ENCODE measurements around the gene COLEC11.

GRCh38 chr2:3578987-3579386, 15.9 kb upstream of the COLEC11 start:
- TF ChIP-seq POLR2A (IDR thresholded peaks at IDR 0.05; ENCODE audit: low read length) = no peak
- no peak for TF ChIP-seq GATA1 (IDR thresholded peaks at IDR 0.05; ENCODE audit: low read depth, low read length)

Measured in erythroblast (primary cell).